T-helper 22 cell (primary cell): ENCODE measurements around the gene ALPL.
"Not testable (repeated sequence)": the region's sequence is repeated elsewhere in the genome, so short reads cannot be mapped to it uniquely, and the experiment has no call there.

Source experiments
- DNase-seq: peaks from one replicate; pipeline ENCODE4 v3.0.0-alpha.2; 2020; ENCODE audit warnings: low read depth

ALPL gene

GRCh38 chr1:21507511-21508270 is 1.5 kb upstream of the ALPL start:
- no peak for DNase-seq

GRCh38 chr1:21508580-21509350 is 458 bp upstream of the ALPL start:
- DNase-seq: peak; percentile 10

- no peak for DNase-seq
Observed at GRCh38 chr1:21510113-21510493, 880 bp downstream of the ALPL start.

GRCh38 chr1:21510885-21511578 is 1.8 kb downstream of the ALPL start:
- DNase-seq: no peak

- no peak for DNase-seq
Observed at GRCh38 chr1:21511579-21512522, 2.6 kb downstream of the ALPL start.

- DNase-seq: no peak
Observed at GRCh38 chr1:21514245-21514644, 5.0 kb downstream of the ALPL start.

GRCh38 chr1:21517161-21517589 is 8.0 kb downstream of the ALPL start:
- DNase-seq: no peak

GRCh38 chr1:21517660-21518480 is 8.6 kb downstream of the ALPL start:
- no peak for DNase-seq

- no peak for DNase-seq
Observed at GRCh38 chr1:21518774-21519455, 9.7 kb downstream of the ALPL start.

- DNase-seq: not testable (repeated sequence)
Observed at GRCh38 chr1:21519486-21520070, 10.4 kb downstream of the ALPL start.

GRCh38 chr1:21520899-21521716 is 11.9 kb downstream of the ALPL start:
- DNase-seq: no peak

- DNase-seq: no peak
Observed at GRCh38 chr1:21521717-21522060, 12.5 kb downstream of the ALPL start.

- DNase-seq: no peak
Observed at GRCh38 chr1:21522525-21523038, 13.4 kb downstream of the ALPL start.

GRCh38 chr1:21523297-21523813 is 14.1 kb downstream of the ALPL start:
- DNase-seq: no peak

GRCh38 chr1:21524220-21524619 is 15.0 kb downstream of the ALPL start:
- no peak for DNase-seq

- no peak for DNase-seq
Observed at GRCh38 chr1:21524686-21525339, 15.6 kb downstream of the ALPL start.

GRCh38 chr1:21525340-21525717 is 16.1 kb downstream of the ALPL start:
- no peak for DNase-seq

- DNase-seq: no peak
Observed at GRCh38 chr1:21526441-21526840, 17.2 kb downstream of the ALPL start.
